Stimulated activated naive CD8-positive, alpha-beta T cell treated with anti-CD3 and anti-CD28 coated beads, Interleukin-15, amount 100 ng/mL, for 72 hours (primary cell): ENCODE results near the gene KCNMA1.

Experiments used
- ATAC-seq: fragments of 150-1000 bp; cut with Tn5 transposase; 2 replicates; pipeline ENCODE4 v1.10.0; 2021; ENCODE audit warnings: mild to moderate bottlenecking, moderate library complexity
- DNase-seq, 2 donors: peaks; one replicate each; pipeline ENCODE4 v3.0.0; 2021 to 2022
- H3K27ac Mint-ChIP-seq, 2 donors: one replicate each; pipeline ENCODE4 v1.8.0; 2022; ENCODE audit warnings: mild to moderate bottlenecking in 2 of 2, mixed read lengths in 2 of 2, moderate library complexity in 2 of 2
- H3K27me3 Mint-ChIP-seq: one replicate; pipeline ENCODE4 v1.8.0; 2022; ENCODE audit warnings: mixed read lengths
- H3K4me1 Mint-ChIP-seq: one replicate; pipeline ENCODE4 v1.8.0; 2022; ENCODE audit warnings: mild to moderate bottlenecking, mixed read lengths
- H3K4me3 Mint-ChIP-seq, 2 donors: one replicate each; pipeline ENCODE4 v1.8.0; 2022; ENCODE audit warnings: mild to moderate bottlenecking in 2 of 2, mixed read lengths in 2 of 2, moderate library complexity in 1 of 2
- H3K9me3 Mint-ChIP-seq, 2 donors: one replicate each; pipeline ENCODE4 v1.8.0; 2022; ENCODE audit warnings: mixed read lengths in 2 of 2

Gene KCNMA1

DNA sequence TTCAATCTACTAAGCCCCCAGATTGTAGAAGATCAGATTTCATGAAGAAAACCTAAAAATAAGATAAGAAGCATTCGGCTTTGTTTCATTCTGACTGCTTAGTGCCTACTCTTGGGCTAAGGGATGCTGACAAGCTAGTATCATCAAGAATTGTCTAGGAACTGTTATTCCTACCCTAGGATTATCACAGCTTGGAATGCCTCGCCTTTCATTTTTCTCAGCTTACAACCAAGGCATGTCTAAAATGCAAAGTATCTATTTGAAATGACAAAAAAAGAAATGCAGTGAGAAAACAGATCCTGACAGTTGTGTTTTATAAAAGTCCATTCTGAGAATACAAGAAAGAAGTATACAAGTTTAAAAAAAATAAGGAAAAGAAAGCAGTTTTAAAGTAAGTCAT lies 441.0 kb downstream of the KCNMA1 start:
- DNase-seq, result no peak
- H3K27ac Mint-ChIP-seq, result no peak overlapping the region

GRCh38 chr10:77195101-77195500 lies 442.5 kb downstream of the KCNMA1 start:
- H3K4me1 Mint-ChIP-seq, result no peaks in the 10 kb centered on the region

More for the DNA sequence above, 441.0 kb downstream of the KCNMA1 start:
- Mint-ChIP-seq H3K9me3 (no peaks in the 10 kb centered on the region), H3K27me3 (peaks cover 43% of the 10 kb centered on the region), H3K4me3 (no peak overlapping the region), H3K4me1 (no peaks in the 10 kb centered on the region)
- ATAC-seq, result no peak

GRCh38 chr10:77193001-77193400 lies 444.6 kb downstream of the KCNMA1 start:
- H3K27ac Mint-ChIP-seq, result no peak overlapping the region
- DNase-seq (no peak), ATAC-seq (no peak)
- H3K27me3 Mint-ChIP-seq, result peaks cover 31% of the 10 kb centered on the region
- no peak overlapping the region for H3K4me3 Mint-ChIP-seq
- no peaks in the 10 kb centered on the region for H3K9me3 Mint-ChIP-seq
- H3K4me1 Mint-ChIP-seq, result no peaks in the 10 kb centered on the region

More at GRCh38 chr10:77195101-77195500, 442.5 kb downstream of the KCNMA1 start:
- Mint-ChIP-seq H3K27ac (no peak overlapping the region), H3K9me3 (no peaks in the 10 kb centered on the region), H3K27me3 (peaks cover 39% of the 10 kb centered on the region), H3K4me3 (no peak overlapping the region)
- DNase-seq (no peak), ATAC-seq (no peak)

DNA sequence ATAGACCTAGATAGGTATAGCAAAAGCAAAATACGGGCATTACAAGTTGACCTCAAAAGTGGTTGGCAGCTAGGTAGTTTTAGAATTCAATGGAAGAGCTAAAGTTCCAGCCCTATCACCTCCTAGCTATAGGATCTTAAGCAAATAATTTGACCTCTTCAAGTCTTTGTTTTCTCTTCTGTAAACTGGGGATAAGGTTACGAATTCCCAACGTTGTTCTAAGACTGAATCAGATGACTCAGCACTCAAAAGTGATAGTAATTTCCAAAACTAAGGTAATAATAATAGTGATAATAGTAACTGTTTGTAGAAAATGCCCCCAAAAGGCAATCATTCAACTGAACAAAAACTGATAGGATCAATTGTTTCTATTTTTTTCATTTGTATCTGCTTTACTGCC lies 445.2 kb downstream of the KCNMA1 start:
- no peak overlapping the region for H3K4me3 Mint-ChIP-seq
- no peak for DNase-seq
- H3K9me3 Mint-ChIP-seq, result no peaks in the 10 kb centered on the region
- no peaks in the 10 kb centered on the region for H3K4me1 Mint-ChIP-seq
- peak overlapping the region in 1 of 2 donors; percentile 87 for H3K27ac Mint-ChIP-seq
- ATAC-seq, result no peak
- peaks cover 31% of the 10 kb centered on the region for H3K27me3 Mint-ChIP-seq

DNA sequence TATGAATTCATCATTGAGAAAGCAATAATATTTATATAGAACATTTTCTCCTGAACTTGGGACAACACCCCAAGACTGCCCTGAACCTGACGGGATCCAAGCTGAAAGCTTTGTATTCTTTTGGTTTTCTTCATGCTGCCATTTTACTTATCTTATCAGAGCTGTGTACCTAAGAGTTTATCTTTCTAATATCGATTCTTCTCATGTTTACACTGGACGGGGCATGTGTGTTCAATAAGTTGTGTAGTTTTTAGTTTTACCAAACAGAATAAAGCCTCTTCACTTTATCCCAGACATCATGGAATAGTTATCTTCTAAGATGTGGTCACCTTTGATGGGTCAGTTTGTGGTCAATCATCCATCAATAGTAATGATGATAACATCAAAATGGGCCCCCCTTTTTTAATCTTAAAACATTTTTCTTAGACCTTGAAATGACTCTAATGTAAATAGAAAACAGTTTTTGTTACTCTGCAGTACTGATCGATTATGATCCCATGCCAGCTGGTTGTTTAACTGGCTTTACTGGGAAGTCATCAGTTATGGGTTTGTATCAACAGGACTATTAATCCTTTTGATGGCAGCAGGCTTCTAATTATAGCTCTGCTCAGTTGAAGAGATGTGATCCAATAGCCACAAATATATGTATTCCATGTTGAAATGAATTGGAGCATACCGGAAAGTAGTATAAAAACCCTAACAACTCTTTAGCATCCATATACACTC lies 446.1 kb downstream of the KCNMA1 start:
- no peaks in the 10 kb centered on the region for H3K9me3 Mint-ChIP-seq
- ATAC-seq (no peak), DNase-seq (no peak)
- no peak overlapping the region for H3K27ac Mint-ChIP-seq
- H3K4me3 Mint-ChIP-seq, result no peak overlapping the region
- peaks cover 31% of the 10 kb centered on the region for H3K27me3 Mint-ChIP-seq
- H3K4me1 Mint-ChIP-seq, result no peaks in the 10 kb centered on the region

DNA sequence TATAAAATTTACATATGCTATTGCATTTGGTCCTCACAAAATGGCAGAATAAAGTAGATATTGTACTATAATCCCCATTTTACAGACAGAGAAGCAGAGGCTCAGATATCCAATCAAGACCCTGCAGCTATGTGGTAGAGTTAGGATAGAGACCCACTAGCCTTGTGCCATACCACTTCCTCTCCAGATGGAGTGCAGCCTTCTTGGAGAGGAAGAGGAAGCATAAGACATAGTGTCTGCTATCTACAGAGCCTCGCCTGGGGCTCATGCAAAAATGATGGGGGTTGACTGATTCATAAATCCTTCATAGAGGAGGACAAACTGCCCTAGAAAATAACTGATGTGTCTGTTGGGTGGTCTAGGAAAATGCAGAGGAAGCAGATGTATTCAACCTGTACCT lies 447.3 kb downstream of the KCNMA1 start:
- Mint-ChIP-seq H3K4me3 (no peak overlapping the region), H3K27me3 (peaks cover 31% of the 10 kb centered on the region), H3K9me3 (no peaks in the 10 kb centered on the region), H3K27ac (no peak overlapping the region), H3K4me1 (no peaks in the 10 kb centered on the region)
- ATAC-seq, result no peak
- DNase-seq, result no peak

- no peaks in the 10 kb centered on the region for H3K4me1 Mint-ChIP-seq
- DNase-seq, result no peak
- peaks cover 31% of the 10 kb centered on the region for H3K27me3 Mint-ChIP-seq
- H3K27ac Mint-ChIP-seq, result no peak overlapping the region
- no peaks in the 10 kb centered on the region for H3K9me3 Mint-ChIP-seq
- no peak for ATAC-seq
- H3K4me3 Mint-ChIP-seq, result no peak overlapping the region
These were observed 448.1 kb downstream of the KCNMA1 start for GRCh38 chr10:77189520-77189919.

GRCh38 chr10:77189075-77189474 lies 448.5 kb downstream of the KCNMA1 start:
- Mint-ChIP-seq H3K9me3 (no peaks in the 10 kb centered on the region), H3K4me1 (no peaks in the 10 kb centered on the region), H3K27me3 (peaks cover 31% of the 10 kb centered on the region), H3K27ac (no peak overlapping the region), H3K4me3 (no peak overlapping the region)
- ATAC-seq (no peak), DNase-seq (no peak)

- Mint-ChIP-seq H3K4me3 (no peak overlapping the region), H3K9me3 (no peaks in the 10 kb centered on the region), H3K4me1 (no peaks in the 10 kb centered on the region), H3K27ac (no peak overlapping the region), H3K27me3 (peaks cover 28% of the 10 kb centered on the region)
- ATAC-seq (no peak), DNase-seq (no peak)
These were observed 449.1 kb downstream of the KCNMA1 start for GRCh38 chr10:77188521-77188920.

- no peaks in the 10 kb centered on the region for H3K9me3 Mint-ChIP-seq
- ATAC-seq (no peak), DNase-seq (no peak)
- no peak overlapping the region for H3K4me3 Mint-ChIP-seq
- no peaks in the 10 kb centered on the region for H3K4me1 Mint-ChIP-seq
- peaks cover 28% of the 10 kb centered on the region for H3K27me3 Mint-ChIP-seq
- H3K27ac Mint-ChIP-seq, result no peak overlapping the region
These were observed 449.6 kb downstream of the KCNMA1 start for GRCh38 chr10:77188000-77188395.

- no peak overlapping the region for H3K4me3 Mint-ChIP-seq
- ATAC-seq (no peak), DNase-seq (no peak)
- no peak overlapping the region for H3K27ac Mint-ChIP-seq
- H3K27me3 Mint-ChIP-seq, result peaks cover 24% of the 10 kb centered on the region
- H3K4me1 Mint-ChIP-seq, result no peaks in the 10 kb centered on the region
- no peaks in the 10 kb centered on the region for H3K9me3 Mint-ChIP-seq
These were observed 450.1 kb downstream of the KCNMA1 start for GRCh38 chr10:77187376-77187999.

- Mint-ChIP-seq H3K4me3 (no peak overlapping the region), H3K27ac (no peak overlapping the region), H3K27me3 (peaks cover 22% of the 10 kb centered on the region), H3K4me1 (no peaks in the 10 kb centered on the region), H3K9me3 (no peaks in the 10 kb centered on the region)
- no peak for ATAC-seq
- no peak for DNase-seq
These were observed 450.7 kb downstream of the KCNMA1 start for GRCh38 chr10:77186936-77187335.

DNA sequence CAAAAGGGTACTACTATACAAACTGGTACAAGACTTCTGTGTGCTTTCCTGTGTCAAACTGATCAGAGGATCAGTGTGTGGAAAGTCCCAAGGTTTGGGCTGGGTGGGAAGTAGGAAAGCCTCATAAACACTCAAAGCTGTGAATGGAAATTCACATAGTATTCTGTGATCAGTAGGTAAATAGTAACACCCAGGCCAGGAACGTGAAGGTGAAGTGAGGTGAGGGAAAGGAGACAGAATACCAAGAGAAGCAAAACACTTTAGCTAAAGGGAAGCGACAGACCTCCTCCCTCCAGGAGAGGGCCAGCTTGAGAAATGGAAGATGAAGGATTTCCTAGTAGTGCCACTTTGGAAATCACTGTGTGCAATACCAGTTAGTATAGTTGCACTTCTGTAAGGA lies 451.9 kb downstream of the KCNMA1 start:
- Mint-ChIP-seq H3K27me3 (peaks cover 16% of the 10 kb centered on the region), H3K4me3 (no peak overlapping the region), H3K4me1 (no peaks in the 10 kb centered on the region), H3K9me3 (no peaks in the 10 kb centered on the region), H3K27ac (no peak overlapping the region)
- DNase-seq, result no peak
- no peak for ATAC-seq

DNA sequence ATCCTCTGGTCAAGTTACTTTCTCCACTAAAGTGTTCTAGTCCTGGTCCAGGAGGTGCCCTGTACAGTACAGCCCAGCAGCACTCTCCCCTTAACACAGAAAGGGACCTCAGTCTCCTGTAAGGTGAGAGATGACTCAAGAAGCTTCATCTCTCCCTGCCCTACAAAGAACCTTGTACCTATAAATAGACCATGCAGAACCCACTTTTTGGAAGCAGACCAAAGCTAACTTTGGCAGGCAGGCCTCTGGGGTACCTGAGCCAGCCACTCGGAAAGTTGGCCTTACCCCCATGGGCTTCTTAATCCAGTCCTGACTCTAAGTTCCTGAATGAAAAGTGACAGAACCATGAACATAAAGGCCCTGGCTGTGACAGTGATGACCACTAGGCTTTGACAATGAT lies 454.8 kb downstream of the KCNMA1 start:
- ATAC-seq (no peak), DNase-seq (no peak)
- Mint-ChIP-seq H3K4me3 (no peak overlapping the region), H3K27me3 (peaks cover 15% of the 10 kb centered on the region), H3K9me3 (no peaks in the 10 kb centered on the region), H3K27ac (no peak overlapping the region), H3K4me1 (no peaks in the 10 kb centered on the region)

- ATAC-seq (no peak), DNase-seq (no peak)
- H3K9me3 Mint-ChIP-seq, result no peaks in the 10 kb centered on the region
- H3K4me1 Mint-ChIP-seq, result peaks cover 2% of the 10 kb centered on the region
- peaks cover 15% of the 10 kb centered on the region for H3K27me3 Mint-ChIP-seq
- no peak overlapping the region for H3K4me3 Mint-ChIP-seq
- H3K27ac Mint-ChIP-seq, result no peak overlapping the region
These were observed 456.8 kb downstream of the KCNMA1 start for GRCh38 chr10:77180794-77181193.

DNA sequence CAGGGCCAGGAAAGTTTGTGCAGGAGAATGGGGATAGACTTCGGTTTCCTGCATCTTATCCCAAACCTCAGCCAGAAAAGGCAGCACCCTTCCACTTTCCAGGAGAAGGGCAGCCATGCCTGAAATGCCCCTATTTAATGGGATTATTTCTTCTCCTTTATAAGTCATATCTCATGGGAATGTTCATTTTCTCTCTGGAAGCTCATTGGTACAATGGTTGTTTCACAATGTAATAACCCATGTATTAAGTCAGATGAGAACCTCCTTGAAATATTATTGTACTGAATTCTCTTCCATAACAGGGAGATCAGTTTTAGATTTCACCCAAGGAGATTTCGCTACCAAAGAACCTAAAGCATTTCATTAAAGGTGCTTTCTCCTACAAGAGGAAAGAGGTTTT lies 457.5 kb downstream of the KCNMA1 start:
- no peak for ATAC-seq

More for the DNA sequence above, 457.5 kb downstream of the KCNMA1 start:
- DNase-seq, result no peak
- H3K4me3 Mint-ChIP-seq, result no peak overlapping the region
- no peak overlapping the region for H3K27ac Mint-ChIP-seq
- peaks cover 7% of the 10 kb centered on the region for H3K4me1 Mint-ChIP-seq
- no peaks in the 10 kb centered on the region for H3K9me3 Mint-ChIP-seq
- peaks cover 15% of the 10 kb centered on the region for H3K27me3 Mint-ChIP-seq
